ENCODE measurements around the gene ZNF566. TPM values are rescaled to one million over a fixed set of nuclear protein-coding genes. Genes with fewer than 3 reads are reported as not detected.

ZNF566 gene
- total RNA-seq, 1 donor from 2014 or later, result 4.9 TPM

DNA sequence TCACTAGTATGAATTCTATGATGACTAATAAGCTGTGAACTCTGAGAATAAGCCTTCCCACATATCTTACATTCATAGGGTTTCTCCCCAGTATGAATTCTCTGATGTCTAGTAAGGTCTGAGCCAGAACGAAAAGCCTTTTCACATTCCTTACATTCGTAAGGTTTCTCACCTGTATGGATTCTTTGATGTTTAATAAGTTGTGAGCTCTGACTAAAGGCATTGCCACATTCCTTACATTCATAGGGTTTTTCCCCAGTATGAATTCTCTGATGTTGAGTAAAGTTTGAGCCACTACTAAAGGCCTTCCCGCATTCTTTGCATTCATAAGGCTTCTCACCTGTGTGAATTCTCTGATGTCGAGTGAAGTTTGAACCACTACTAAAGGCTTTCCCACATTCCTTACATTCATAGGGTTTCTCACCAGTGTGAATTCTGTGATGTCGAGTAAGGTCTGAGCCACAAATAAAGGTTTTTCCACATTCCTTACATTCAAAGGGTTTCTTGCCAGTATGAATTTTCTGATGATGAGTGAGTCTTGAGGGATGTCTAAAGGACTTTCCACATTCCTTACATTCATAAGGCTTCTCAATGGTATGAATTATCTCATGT is 40.2 kb downstream of the ZNF566 start:
- no peak for ATAC-seq

DNA sequence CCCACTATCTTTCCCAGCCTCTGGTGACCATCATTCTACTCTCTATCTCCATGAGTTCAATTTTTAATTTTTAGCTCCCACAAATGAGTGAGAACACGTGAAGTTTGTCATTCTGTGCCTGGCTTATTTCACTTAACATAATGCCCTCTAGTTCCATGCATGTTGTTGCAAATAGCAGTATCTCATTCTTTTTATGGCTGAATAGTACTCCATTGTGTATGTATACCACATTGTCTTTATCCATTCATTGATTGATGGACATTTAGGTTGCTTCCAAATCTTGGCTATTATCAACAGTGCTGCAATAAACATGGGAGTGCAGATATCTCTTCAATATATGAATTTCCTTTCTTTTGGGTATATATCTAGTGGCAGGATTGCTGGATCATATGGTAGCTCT is 48.0 kb downstream of the ZNF566 start:
- ATAC-seq (no peak), DNase-seq (ENCODE audit: low spot score) (no peak)

More for the DNA sequence above, 40.2 kb downstream of the ZNF566 start:
- no peak for DNase-seq (ENCODE audit: low spot score)

DNA sequence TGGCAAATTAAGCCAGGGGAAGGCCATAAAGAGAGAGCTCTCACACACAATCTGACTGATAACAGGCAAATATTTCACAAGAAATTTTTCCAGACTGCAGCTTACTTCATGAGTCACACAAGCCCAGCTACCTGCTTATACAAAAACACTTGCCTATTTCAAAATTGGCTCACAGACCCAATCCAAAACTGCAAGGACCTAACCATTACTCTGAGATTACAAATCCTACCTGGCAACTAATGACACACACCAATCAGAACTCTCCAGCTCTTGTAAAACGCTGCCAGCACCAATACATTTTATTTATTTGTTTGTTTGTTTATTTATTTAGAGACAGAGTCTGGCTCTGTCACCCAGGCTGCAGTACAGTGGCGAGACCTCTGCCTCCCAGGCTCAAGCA is 52.8 kb downstream of the ZNF566 start:
- ATAC-seq (no peak), DNase-seq (ENCODE audit: low spot score) (no peak)

DNA sequence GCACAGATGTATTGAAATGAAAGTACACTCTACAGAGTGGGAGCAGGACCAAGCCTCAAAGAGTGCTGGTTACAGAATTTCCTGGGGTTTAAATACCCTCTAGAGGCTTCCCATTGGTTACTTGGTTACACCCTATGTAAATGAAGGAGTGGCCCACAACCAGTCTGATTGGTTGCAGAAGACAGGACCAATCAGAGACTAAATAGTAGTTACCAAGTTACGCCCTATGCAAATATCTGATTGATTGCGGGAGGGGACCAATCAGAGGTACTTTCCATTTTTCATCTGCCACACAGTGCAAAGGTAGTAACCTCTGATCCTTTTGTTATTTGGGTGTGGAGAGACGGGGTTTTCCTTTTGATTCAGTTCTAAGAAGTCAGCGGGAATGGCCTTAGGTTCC is 65.4 kb downstream of the ZNF566 start:
- no peak for DNase-seq (ENCODE audit: low spot score)
- ATAC-seq, result no peak

DNA sequence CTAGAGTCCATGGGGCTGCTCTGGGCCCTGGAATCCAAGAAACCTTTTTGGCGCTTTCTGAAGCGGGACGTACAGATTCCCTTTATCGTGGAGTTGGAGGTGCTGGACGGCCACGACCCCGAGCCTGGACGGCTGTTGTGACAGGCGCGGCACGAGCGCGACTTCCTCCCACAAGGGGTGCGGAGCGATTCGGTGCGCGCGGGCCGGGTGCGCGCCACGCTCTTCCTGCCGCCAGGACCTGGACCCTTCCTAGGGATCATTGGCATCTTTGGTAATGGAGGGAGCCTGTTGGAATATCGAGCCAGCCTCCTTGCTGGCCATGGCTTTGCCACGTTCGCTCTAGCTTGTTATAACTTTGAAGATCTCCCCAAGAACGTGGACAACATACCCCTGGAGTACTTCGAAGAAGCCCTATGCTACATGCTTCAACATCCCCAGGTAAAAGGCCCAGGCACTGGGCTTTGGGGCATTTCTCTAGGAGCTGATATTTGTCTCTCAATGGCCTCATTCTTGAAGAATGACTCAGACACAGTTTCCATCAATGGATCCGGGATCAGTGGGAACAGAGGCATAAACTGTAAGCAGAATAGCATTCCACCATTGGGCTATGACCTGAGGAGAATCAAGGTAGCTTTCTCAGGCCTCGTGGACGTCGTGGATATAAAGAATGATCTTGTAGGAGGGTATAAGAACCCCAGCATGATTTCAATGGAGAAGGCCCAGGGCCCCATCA is 67.4 kb downstream of the ZNF566 start:
- peak; percentile 9 for ATAC-seq
- no peak for DNase-seq (ENCODE audit: low spot score)

DNA sequence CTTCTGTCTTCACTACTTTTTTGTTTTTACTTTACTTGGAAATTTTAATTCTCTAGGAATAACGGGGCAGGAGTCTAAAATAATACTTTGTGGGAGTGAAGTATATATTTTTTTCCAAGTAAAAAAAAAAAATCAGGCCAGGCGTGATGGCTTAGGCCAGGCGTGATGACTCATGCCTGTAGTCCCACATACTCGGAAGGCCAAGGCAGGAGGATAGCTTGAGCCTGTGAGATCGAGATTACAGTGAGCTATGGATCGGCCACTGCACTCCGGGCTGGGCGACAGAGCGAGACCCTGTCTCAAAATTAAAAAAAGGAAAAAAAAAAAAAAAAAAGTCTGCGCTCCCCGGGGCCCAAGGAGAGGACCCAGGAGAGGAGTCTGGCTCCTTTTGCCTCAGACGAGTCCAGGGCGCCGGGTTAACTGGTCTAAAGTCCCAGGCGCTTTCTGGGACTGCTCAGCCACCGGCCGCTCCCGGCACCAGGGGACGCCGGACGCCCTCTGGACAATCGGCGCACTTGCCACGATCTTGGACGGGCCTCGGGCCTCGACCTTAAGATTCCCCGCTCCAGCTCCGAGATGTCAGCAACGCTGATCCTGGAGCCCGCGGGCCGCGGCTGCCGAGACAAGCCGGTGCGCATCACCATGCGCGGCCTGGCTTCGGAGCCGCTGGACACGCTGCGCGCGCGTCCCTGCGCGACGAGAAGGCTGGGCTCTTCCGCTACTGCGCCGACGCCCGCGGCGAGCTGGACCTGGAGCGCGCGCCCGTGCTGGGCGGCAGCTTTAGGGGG is 68.2 kb downstream of the ZNF566 start:
- no peak for DNase-seq (ENCODE audit: low spot score)
- peak; percentile 33 for ATAC-seq

DNA sequence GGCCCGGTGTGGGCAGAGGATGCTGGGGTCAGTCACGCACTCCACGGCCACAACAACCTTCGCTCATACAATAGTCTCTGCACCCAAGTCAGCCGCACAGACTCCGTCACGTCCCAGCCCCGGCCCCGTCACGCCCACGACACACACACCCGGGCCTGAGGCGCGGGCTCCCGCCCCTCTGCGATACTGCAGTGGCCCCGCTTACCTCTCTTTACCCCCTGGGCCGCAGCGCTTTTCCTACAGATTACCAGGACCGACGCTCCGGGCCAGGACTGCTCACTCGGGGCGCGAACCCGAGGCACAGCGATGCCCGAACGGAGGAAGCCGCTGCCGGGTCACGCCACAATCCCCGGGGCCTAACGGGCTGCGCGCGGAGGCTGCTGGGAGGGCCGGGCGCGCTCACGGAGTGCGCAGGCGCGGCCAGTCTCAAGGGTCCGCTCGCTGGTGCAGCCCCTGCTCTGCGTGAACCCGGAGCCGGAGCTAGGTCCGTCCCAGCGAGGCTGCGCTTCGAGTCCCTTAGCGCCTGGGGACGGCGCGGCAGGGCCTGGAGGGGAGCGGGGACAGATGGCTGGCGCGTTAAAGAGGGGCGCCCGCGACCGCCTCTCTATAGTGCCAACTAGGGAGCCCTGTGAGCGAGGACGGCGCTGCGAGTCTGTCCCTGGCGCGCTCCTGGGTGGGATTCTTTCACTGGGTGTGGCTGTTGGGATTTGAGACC is 70.9 kb downstream of the ZNF566 start, which contains the start of gene ZFP82:
Gene ZFP82, minus strand, starts transcription at position 358 of the 715 bp plus-strand sequence. CDS start 8,855 bp downstream, outside the sequence.
- DNase-seq (ENCODE audit: low spot score) (peak; percentile 63), ATAC-seq (peak; percentile 93)

DNA sequence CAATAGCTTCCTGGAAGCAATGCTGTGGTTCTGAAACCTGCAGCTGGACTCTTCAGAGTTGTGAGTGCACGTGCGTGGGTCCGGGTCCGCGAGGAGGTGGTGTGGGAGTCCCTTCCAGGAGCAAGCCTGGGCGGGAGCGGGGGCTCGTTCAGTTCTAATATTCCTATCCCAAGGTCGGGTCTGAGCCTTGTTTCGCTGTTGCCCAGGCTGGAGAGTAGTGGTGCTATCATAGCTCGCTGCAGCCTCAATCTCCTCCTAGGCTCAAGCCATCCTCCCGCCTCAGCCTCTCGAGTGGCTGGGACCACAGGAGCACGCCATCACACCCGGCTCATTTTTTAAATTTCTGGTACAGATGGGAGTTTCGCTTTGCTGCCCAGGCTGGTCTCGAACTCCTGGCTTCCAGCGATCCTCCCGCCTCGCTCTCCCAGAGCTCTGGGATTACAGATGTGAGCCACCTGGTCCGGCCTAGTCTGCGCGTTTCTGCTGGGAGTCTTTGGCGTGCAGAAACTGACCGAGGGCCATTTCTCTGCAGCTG is 71.5 kb downstream of the ZNF566 start:
- DNase-seq (ENCODE audit: low spot score), result no peak
- no peak for ATAC-seq

DNA sequence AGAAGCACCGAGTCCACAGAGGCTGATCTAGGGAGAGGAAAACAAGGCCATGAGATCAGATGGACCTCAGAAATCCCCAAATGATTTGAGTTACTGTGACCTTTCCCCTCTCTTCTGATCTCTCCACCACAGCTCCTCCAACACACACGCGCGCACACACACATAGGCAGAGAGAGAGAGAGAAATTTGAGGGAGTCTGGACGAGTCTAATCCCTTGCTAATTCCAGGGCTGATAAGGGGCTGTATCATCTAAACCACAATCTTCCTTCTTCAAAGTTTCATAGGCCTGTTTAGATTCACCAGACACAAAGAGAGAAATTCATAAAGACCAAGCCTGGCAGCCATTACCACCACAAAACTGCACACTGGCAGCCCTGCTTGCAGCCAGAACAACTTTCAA is 79.5 kb downstream of the ZNF566 start:
- DNase-seq (ENCODE audit: low spot score), result no peak
- no peak for ATAC-seq

DNA sequence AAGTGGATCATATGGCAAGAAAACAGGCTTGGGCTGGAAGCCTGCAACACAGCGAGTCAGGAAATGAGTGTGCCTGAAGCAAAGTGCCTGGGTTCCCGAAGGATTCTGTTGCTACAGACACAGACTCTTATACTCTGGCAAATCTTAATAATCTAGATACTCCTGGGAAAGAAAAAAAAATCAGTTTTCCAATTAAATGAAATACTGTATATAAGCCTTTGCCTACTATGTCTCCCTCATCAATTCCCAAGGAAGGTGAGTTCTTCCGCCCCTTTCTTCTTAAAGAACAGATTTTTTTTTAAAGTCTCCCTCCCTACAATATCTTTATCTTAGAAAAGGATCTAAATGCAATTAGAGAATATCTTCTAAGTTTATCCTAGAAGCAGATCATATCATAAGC is 81.3 kb downstream of the ZNF566 start:
- DNase-seq (ENCODE audit: low spot score), result no peak
- ATAC-seq, result no peak

DNA sequence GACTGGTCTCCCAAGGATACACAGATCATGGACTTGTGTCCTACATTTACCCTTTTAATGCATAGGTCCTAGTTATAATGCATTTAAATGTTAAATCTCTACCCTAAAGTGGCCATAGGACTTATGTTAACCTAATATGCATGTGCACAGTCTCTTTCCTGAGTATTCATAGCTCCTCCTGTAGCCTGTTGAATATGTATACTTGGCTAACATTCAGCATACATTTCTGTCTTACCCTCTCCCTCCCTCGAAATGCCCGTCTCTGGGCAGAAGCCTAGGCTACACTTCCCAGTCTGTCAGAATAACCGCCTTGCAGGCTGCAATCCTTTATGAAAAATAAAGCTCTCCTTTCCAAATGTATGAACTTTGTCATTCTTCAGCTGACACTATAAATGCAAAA is 84.9 kb downstream of the ZNF566 start:
- DNase-seq (ENCODE audit: low spot score) (no peak), ATAC-seq (no peak)

DNA sequence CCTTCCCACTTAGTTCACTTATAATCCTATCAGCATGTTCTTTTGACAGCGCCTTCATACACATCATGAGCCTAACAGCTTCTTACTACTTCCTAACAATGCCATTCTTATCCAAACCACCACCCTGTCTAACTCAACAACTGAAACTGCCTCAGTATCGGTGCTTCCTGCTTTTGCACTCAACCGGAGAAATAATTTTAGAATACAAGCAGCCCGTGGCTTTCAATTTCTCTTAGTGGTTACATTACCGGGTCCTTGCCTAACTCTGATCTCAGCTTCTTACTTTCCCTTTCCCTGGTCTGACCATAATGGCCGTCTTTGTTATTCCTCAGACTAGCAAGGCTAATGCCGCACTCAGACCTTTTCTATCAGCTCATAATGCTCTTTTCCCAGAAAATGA is 87.9 kb downstream of the ZNF566 start:
- no peak for DNase-seq (ENCODE audit: low spot score)
- no peak for ATAC-seq

DNA sequence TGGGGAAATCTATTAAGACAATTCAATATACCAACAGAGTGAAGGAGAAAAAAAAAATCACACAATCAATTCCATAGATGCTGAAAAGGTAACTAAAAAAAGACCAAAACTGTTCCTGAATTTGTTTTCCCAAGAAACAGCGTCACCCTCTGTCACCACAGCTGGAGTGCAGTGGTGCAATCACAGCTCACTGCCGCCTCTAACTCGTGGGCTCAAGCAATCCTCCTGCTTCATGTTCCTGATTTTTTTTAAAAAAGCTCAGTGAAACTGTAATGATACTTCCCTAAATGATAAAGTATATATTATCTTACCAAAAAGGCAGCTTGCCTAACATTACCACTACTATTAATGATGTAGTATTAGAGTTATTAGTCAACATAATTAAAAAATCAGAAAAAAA is 90.8 kb downstream of the ZNF566 start:
- DNase-seq (ENCODE audit: low spot score) (no peak), ATAC-seq (no peak)

Other genes starting within 250 kb of the ZNF566 start
- 2.8 TPM for gene ZFP14, start 110.4 kb downstream of the ZNF566 start, total RNA-seq
- gene ZFP82, start 70.9 kb downstream of the ZNF566 start, total RNA-seq, result 0.53 TPM
- gene ZNF260, start 38.7 kb upstream of the ZNF566 start, total RNA-seq, result 4.1 TPM
- 2.6 TPM for gene ZNF529, start 83.7 kb upstream of the ZNF566 start, total RNA-seq
- gene ZNF382, start 115.8 kb upstream of the ZNF566 start, total RNA-seq, result 1.1 TPM
- gene ZNF461, start 177.3 kb upstream of the ZNF566 start, total RNA-seq, result 1.5 TPM
- 2.5 TPM for gene ZNF567, start 198.1 kb upstream of the ZNF566 start, total RNA-seq

All from left lobe of liver (tissue), 2 donors.